B cell (primary cell): ENCODE measurements around the gene ACOX2. TPM values are rescaled to one million over a fixed set of nuclear protein-coding genes. Genes with fewer than 3 reads are reported as not detected.

Experiments
- ATAC-seq: fragments of 200-7000 bp; cut with Tn5 transposase; one replicate; pipeline ENCODE4 v1.10.0; 2021; ENCODE audit warnings: low read depth, mild to moderate bottlenecking, moderate number of reproducible peaks, moderate library complexity
- CTCF ChIA-PET: fragments of 350-600 bp; sonication (Branson Sonifier 250); formaldehyde crosslinking; loops from one replicate; lab custom pipeline; 2021; ENCODE audit warnings: antibody characterized with exemption, inconsistent platforms; lab: Charles Lee
- POLR2A ChIA-PET: fragments of 350-600 bp; sonication (Branson Sonifier 250); formaldehyde crosslinking; loops from one replicate; lab custom pipeline; 2021; ENCODE audit warnings: antibody characterized with exemption; lab: Charles Lee
- DNase-seq: peaks from one replicate; pipeline ENCODE4 v3.0.0; 2013
- H2AFZ ChIP-seq: 2 replicates; pipeline ENCODE4 v1.6.1; 2012; ENCODE audit warnings: mild to moderate bottlenecking, low read depth, low read length; ENCODE audit not compliant: insufficient read depth, poor library complexity, severe bottlenecking
- H3K27ac ChIP-seq, 2 donors: 1 replicate in 1 of 2; 2 replicates in 1 of 2; pipeline ENCODE4 v1.5.1; 2012 to 2013; ENCODE audit warnings: low read length in 2 of 2, mild to moderate bottlenecking in 2 of 2, moderate library complexity in 1 of 2
- H3K27me3 ChIP-seq, 4 experiments: fragments of 200-600 bp in 1 of 4; sonication (generic) in 1 of 4; replicated peaks in 1 of 4; 1 replicate in 2 of 4; 2 replicates in 2 of 4; pipeline versions ENCODE4 v1.6.1 to v1.7.0; 2013 to 2016; ENCODE audit warnings: low read length in 3 of 4, mild to moderate bottlenecking in 2 of 4, mixed read lengths in 1 of 4, moderate library complexity in 1 of 4; ENCODE audit not compliant: insufficient read depth in 4 of 4, control insufficient read depth in 3 of 4; ENCODE audit errors: control extremely low read depth in 1 of 4
- H3K36me3 ChIP-seq, 2 experiments: replicated peaks in 1 of 2; 1 replicate in 1 of 2; 2 replicates in 1 of 2; pipeline versions ENCODE4 v1.6.1 to v1.7.1; 2013; ENCODE audit warnings: low read length in 1 of 2; ENCODE audit not compliant: insufficient read depth in 2 of 2, control insufficient read depth in 1 of 2; ENCODE audit errors: control extremely low read depth in 1 of 2, extremely low read depth in 1 of 2
- H3K4me1 ChIP-seq, 2 donors: fragments of 200-600 bp in 1 of 2; sonication (generic) in 1 of 2; 1 replicate in 1 of 2; 2 replicates in 1 of 2; pipeline versions ENCODE4 v1.5.1 to v1.6.1; 2013 to 2017; ENCODE audit warnings: low read length in 2 of 2; ENCODE audit not compliant: control insufficient read depth in 2 of 2, insufficient read depth in 2 of 2
- H3K4me2 ChIP-seq: replicated peaks from 2 replicates; pipeline ENCODE3; 2012; ENCODE audit warnings: mild to moderate bottlenecking, low read depth, low read length; ENCODE audit not compliant: poor library complexity, severe bottlenecking
- H3K4me3 ChIP-seq, 5 experiments: fragments of 200-600 bp in 1 of 5; sonication (generic) in 1 of 5; 1 replicate in 3 of 5; 2 replicates in 2 of 5; pipeline versions ENCODE4 v1.5.1 to v1.7.0; 2011 to 2016; ENCODE audit warnings: low read length in 4 of 5, mild to moderate bottlenecking in 4 of 5, low read depth in 2 of 5, control low read depth in 1 of 5, moderate library complexity in 1 of 5; ENCODE audit not compliant: insufficient read depth in 1 of 5; ENCODE audit errors: control extremely low read depth in 1 of 5, extremely low read depth in 1 of 5
- H3K79me2 ChIP-seq: fragments of 200-600 bp; sonication (generic); one replicate; pipeline ENCODE4 v1.6.0; 2016; ENCODE audit warnings: low read length; ENCODE audit not compliant: control insufficient read depth, insufficient read depth
- H3K9ac ChIP-seq: fragments of 200-600 bp; sonication (generic); 2 replicates; pipeline ENCODE4 v1.6.1; 2017; ENCODE audit warnings: mild to moderate bottlenecking, low read length, moderate library complexity
- H3K9me3 ChIP-seq, 3 donors: one replicate each; pipeline versions ENCODE4 v1.6.1 to v1.7.1; 2013; ENCODE audit warnings: low read length in 2 of 3; ENCODE audit not compliant: control insufficient read depth in 2 of 3, insufficient read depth in 1 of 3; ENCODE audit errors: control extremely low read depth in 1 of 3
- H4K20me1 ChIP-seq: 2 replicates; pipeline ENCODE4 v1.6.0; 2012; ENCODE audit warnings: mild to moderate bottlenecking, low read length; ENCODE audit not compliant: insufficient read depth, control insufficient read depth, poor library complexity, severe bottlenecking
- H3K27ac Mint-ChIP-seq: one replicate; pipeline ENCODE4 v1.8.0; 2021; ENCODE audit warnings: mixed read lengths
- H3K27me3 Mint-ChIP-seq: one replicate; pipeline ENCODE4 v1.8.0; 2021; ENCODE audit warnings: mixed read lengths
- H3K4me1 Mint-ChIP-seq: one replicate; pipeline ENCODE4 v1.8.0; 2021; ENCODE audit warnings: mixed read lengths
- H3K4me3 Mint-ChIP-seq: one replicate; pipeline ENCODE4 v1.8.0; 2021; ENCODE audit warnings: mixed read lengths
- H3K9me3 Mint-ChIP-seq: one replicate; pipeline ENCODE4 v1.8.0; 2022; ENCODE audit warnings: mixed read lengths; ENCODE audit not compliant: insufficient read depth
- CTCF ChIP-seq: fragments of 200-600 bp; IDR thresholded peaks from one replicate; pipeline ENCODE4 v1.8.0; 2022; ENCODE audit warnings: antibody characterized with exemption, mild to moderate bottlenecking
- EZH2 ChIP-seq: IDR thresholded peaks from 2 replicates; pipeline ENCODE4 v1.6.1; 2012; ENCODE audit warnings: borderline replicate concordance, low read depth, mild to moderate bottlenecking, moderate library complexity, low read length; ENCODE audit not compliant: insufficient read depth, poor library complexity, severe bottlenecking
- WGBS: methylation state at CpG from one replicate; pipeline ENCODE4 v1.1.5; 2013; ENCODE audit warnings: missing lambda C conversion rate; ENCODE audit not compliant: insufficient coverage; 5-methylcytosine and 5-hydroxymethylcytosine counted together
- intact Hi-C: fragments of 100-400 bp; cut with micrococcal nuclease; formaldehyde crosslinking; loops from one replicate; pipeline ENCODE4 v1.10.0; 2022
- polyA plus RNA-seq: library from polyadenylated mRNA; depleted of rRNA; stranded (reverse); fragments of >200 nt; gene quantifications from 2 replicates; pipeline ENCODE4 v1.2.3, GENCODE V29; 2012
- total RNA-seq, 2 donors: library from RNA; stranded (reverse); fragments of 120-200 nt in 1 of 2; gene quantifications; 1 replicate in 1 of 2; 2 replicates in 1 of 2; pipeline versions ENCODE4 v1.2.3 to v1.2.4, GENCODE V29; 2013 to 2022

The ACOX2 gene
- total and polyA plus RNA-seq, 2 donors (not counting 1 experiment from before 2014, with no cell fraction given), result not detected

DNA sequence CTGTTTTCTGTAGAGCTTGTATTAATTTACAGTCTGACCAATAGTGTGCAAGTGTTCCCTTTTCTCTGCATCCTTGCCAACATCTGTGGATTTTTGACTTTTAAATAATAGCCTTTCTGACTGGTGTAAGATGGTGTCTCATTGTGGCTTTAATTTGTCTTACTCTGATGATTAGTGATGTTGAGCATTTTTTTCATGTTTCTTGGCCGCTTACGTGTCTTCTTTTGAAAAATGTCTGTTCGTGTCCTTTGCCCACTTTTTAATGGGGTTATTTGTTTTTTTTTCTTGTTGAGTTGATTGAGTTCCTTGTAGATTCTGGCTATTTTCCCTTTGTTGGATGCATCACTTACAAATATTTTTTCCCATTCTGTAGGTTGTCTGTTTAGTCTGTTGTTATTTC lies 7.6 kb upstream of the ACOX2 start:
- Histone ChIP-seq H3K4me3 (no peak overlapping the region), H3K36me3 (no peaks in the 10 kb centered on the region), H2AFZ (no peak overlapping the region), H3K27me3 (peaks cover 0 to 5% (median 0%) of the 10 kb centered on the region in 4 experiments), H3K4me1 (no peaks in the 10 kb centered on the region), H3K9ac (no peak overlapping the region), H3K4me2 (no peak overlapping the region), H3K9me3 (no peaks in the 10 kb centered on the region), H3K27ac (no peak overlapping the region), H4K20me1 (no peaks in the 10 kb centered on the region), H3K79me2 (no peaks in the 10 kb centered on the region)
- intact Hi-C loops, result no loop called here
- no peak for ATAC-seq
- DNase-seq, result no peak
- ChIA-PET POLR2A (no interaction called here), CTCF (no interaction called here)
- H3K9me3 Mint-ChIP-seq, result no peaks in the 10 kb centered on the region
- peaks cover 10% of the 10 kb centered on the region for H3K27me3 Mint-ChIP-seq
- TF ChIP-seq EZH2 (no peak), CTCF (no peak)
- H3K4me3 Mint-ChIP-seq, result no peak overlapping the region
- H3K4me1 Mint-ChIP-seq, result no peaks in the 10 kb centered on the region
- WGBS, result 100% methylated on average over 2 of the region's 3 CpGs
- H3K27ac Mint-ChIP-seq, result no peak overlapping the region

GRCh38 chr3:58540176-58540858 lies 3.3 kb upstream of the ACOX2 start:
- H3K9me3 ChIP-seq, result no peaks in the 10 kb centered on the region
- H3K27me3 ChIP-seq, result no peaks in the 10 kb centered on the region
- ChIA-PET CTCF (interaction anchor here (1.2 to 4.3 kb wide), 2 partner anchors 9 to 233 kb away, joined by 3 to 20 read pairs; partner anchors contain the start of genes HTD2 and RPP14), POLR2A (no interaction called here)
- no peaks in the 10 kb centered on the region for H3K36me3 ChIP-seq
- WGBS, result 86% methylated on average over 7 of the region's 8 CpGs
- H4K20me1 ChIP-seq, result no peaks in the 10 kb centered on the region
- Mint-ChIP-seq H3K27me3 (no peaks in the 10 kb centered on the region), H3K4me1 (no peaks in the 10 kb centered on the region), H3K9me3 (no peaks in the 10 kb centered on the region), H3K27ac (no peak overlapping the region), H3K4me3 (no peak overlapping the region)
- H3K79me2 ChIP-seq, result no peaks in the 10 kb centered on the region
- H3K27ac ChIP-seq, result no peak overlapping the region
- no peak overlapping the region for H3K9ac ChIP-seq
- no peaks in the 10 kb centered on the region for H3K4me1 ChIP-seq
- H3K4me3 ChIP-seq, result no peak overlapping the region
- no peak overlapping the region for H3K4me2 ChIP-seq
- DNase-seq (no peak), ATAC-seq (no peak)
- intact Hi-C loops, result no loop called here
- TF ChIP-seq CTCF (no peak), EZH2 (no peak)
- H2AFZ ChIP-seq, result no peak overlapping the region
